Gastrocnemius medialis (tissue), 4 donors: ENCODE measurements around the gene PSMF1. TPM values are rescaled to one million over a fixed set of nuclear protein-coding genes. Genes with fewer than 3 reads are reported as not detected.

Source experiments
- ATAC-seq, 2 donors: fragments of 150-250 bp; one replicate each; pipeline ENCODE4 v1.9.1; 2016
- DNase-seq, 2 donors: peaks; one replicate each; pipeline ENCODE4 v3.0.0-alpha.2; 2019
- H3K27ac ChIP-seq, 4 donors: fragments of 200-600 bp; sonication (generic); 1 replicate in 1 of 4; 2 replicates in 3 of 4; pipeline ENCODE4 v1.5.1; 2016 to 2018; ENCODE audit warnings: mild to moderate bottlenecking in 2 of 4, moderate library complexity in 1 of 4
- H3K27me3 ChIP-seq, 3 donors: fragments of 200-600 bp; sonication (generic) in 2 of 3; 1 replicate in 1 of 3; 2 replicates in 2 of 3; pipeline versions ENCODE4 v1.5.1 to v1.6.0; 2016 to 2019; ENCODE audit warnings: mild to moderate bottlenecking in 1 of 3, moderate library complexity in 1 of 3
- H3K36me3 ChIP-seq, 2 donors: fragments of 200-600 bp; sonication (generic) in 1 of 2; one replicate each; pipeline ENCODE4 v1.5.1; 2017 to 2018
- H3K4me1 ChIP-seq, 2 donors: fragments of 200-600 bp; sonication (generic) in 1 of 2; one replicate each; pipeline ENCODE4 v1.5.1; 2016 to 2017; ENCODE audit warnings: mild to moderate bottlenecking in 2 of 2
- H3K4me3 ChIP-seq, 4 donors: fragments of 200-600 bp; sonication (generic) in 3 of 4; 1 replicate in 1 of 4; 2 replicates in 3 of 4; pipeline ENCODE4 v1.5.1; 2016 to 2019; ENCODE audit warnings: mild to moderate bottlenecking in 2 of 4
- H3K9me3 ChIP-seq, 3 donors: fragments of 200-600 bp; sonication (generic) in 2 of 3; 1 replicate in 1 of 3; 2 replicates in 2 of 3; pipeline ENCODE4 v1.5.1; 2016 to 2019
- CTCF ChIP-seq, 5 experiments: fragments of 450-650 bp in 3 of 5; fragments of 200-600 bp in 2 of 5; sonication (generic) in 2 of 5; IDR thresholded peaks in 4 of 5; conservative IDR thresholded peaks in 1 of 5; 1 replicate in 4 of 5; 2 replicates in 1 of 5; pipeline ENCODE4 v1.5.1; 2016 to 2019; ENCODE audit warnings: antibody characterized with exemption in 5 of 5, mild to moderate bottlenecking in 3 of 5, moderate library complexity in 3 of 5
- POLR2A ChIP-seq, 2 donors: fragments of 450-650 bp; IDR thresholded peaks; one replicate each; pipeline ENCODE4 v1.6.1; 2017; ENCODE audit warnings: antibody characterized with exemption in 2 of 2, mild to moderate bottlenecking in 2 of 2, moderate library complexity in 2 of 2
- in situ Hi-C, 4 donors: fragments of 200-750 bp; cut with MboI; loops; one replicate each; pipeline versions ENCODE4 v1.15.0 to v1.8.0; 2017; ENCODE audit warnings: low sequenced_read_pairs in 4 of 4
- intact Hi-C: fragments of 100-400 bp; cut with DNase I; formaldehyde crosslinking; loops from one replicate; pipeline ENCODE4 v1.15.1; 2023; ENCODE audit warnings: low total_unique reads
- total RNA-seq, 4 donors: library from RNA; depleted of rRNA; stranded (reverse); fragments of >200 nt; gene quantifications; one replicate each; pipeline versions ENCODE4 v1.1.0 to v1.2.3, GENCODE V29; 2016

Gene PSMF1
- total RNA-seq, 4 donors from 2014 or later, result 174 to 433 (median 247) TPM

- no peak for DNase-seq
- H3K4me1 ChIP-seq, result no peaks in the 10 kb centered on the region
- ATAC-seq, result no peak
- H3K36me3 ChIP-seq, result no peaks in the 10 kb centered on the region
- no peaks in the 10 kb centered on the region for H3K9me3 ChIP-seq
- no peak for TF ChIP-seq POLR2A (IDR thresholded peaks at IDR 0.05)
- no peak for TF ChIP-seq CTCF (IDR thresholded peaks at IDR 0.05 in 4 of 5, conservative IDR thresholded peaks at IDR 0.05 in 1 of 5)
- intact Hi-C loops (no loop called here), in situ Hi-C loops (loop anchor here (25.0 kb wide), 4 partner anchors 291 to 1734 kb away; partner anchors contain the start of genes NSFL1C (in 1 of the 4), PCED1A (in 1 of the 4), SNRPB (in 1 of the 4) and VPS16 (in 1 of the 4))
- no peak overlapping the region for H3K27ac ChIP-seq
- no peaks in the 10 kb centered on the region for H3K27me3 ChIP-seq
- no peak overlapping the region for H3K4me3 ChIP-seq
Measured at GRCh38 chr20:1103751-1104150, 14.7 kb upstream of the PSMF1 start.

DNA sequence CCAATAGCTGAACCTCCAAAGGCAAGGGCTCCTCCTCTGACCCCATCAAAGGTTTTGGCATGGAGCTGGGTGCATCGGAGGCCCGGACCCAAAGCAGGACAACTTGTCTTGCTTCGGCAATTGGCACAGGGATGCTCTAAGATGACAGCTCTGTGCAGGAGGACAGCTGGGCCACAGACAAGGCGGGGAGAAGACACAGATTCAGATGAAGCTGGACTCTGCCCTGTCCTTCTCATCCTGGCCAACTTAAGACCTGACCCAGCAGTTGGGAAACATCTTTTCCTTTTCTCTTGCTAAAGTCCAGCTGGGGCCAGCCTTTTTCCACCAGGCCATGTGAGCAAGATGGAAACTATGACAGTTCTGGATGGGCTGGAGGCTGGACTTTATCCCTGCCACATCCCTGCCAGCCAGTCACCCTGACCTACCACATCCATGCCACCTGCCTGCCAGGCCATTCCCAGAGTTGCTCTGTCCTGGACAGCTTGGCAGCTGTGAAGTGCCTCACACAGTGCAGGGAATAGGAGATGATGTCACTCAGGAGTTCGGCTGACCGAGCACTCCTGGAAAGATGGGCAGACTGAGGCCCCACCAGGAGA is 12.7 kb upstream of the PSMF1 start:
- no peak for DNase-seq
- intact Hi-C loops (no loop called here), in situ Hi-C loops (loop anchor here (25.0 kb wide), 4 partner anchors 293 to 1732 kb away; partner anchors contain the start of genes NSFL1C (in 1 of the 4), PCED1A (in 1 of the 4), SNRPB (in 1 of the 4) and VPS16 (in 1 of the 4))
- H3K36me3 ChIP-seq, result no peaks in the 10 kb centered on the region
- TF ChIP-seq POLR2A (IDR thresholded peaks at IDR 0.05), result no peak
- TF ChIP-seq CTCF (IDR thresholded peaks at IDR 0.05 in 4 of 5, conservative IDR thresholded peaks at IDR 0.05 in 1 of 5), result no peak
- H3K4me3 ChIP-seq, result no peak overlapping the region
- H3K27me3 ChIP-seq, result no peaks in the 10 kb centered on the region
- no peak overlapping the region for H3K27ac ChIP-seq
- H3K4me1 ChIP-seq, result no peaks in the 10 kb centered on the region
- no peak for ATAC-seq
- no peaks in the 10 kb centered on the region for H3K9me3 ChIP-seq

- Histone ChIP-seq H3K4me3 (no peak overlapping the region), H3K27me3 (no peaks in the 10 kb centered on the region), H3K27ac (no peak overlapping the region), H3K4me1 (no peaks in the 10 kb centered on the region), H3K9me3 (no peaks in the 10 kb centered on the region), H3K36me3 (no peaks in the 10 kb centered on the region)
- in situ Hi-C loops (loop anchor here (25.0 kb wide), 4 partner anchors 295 to 1730 kb away; partner anchors contain the start of genes NSFL1C (in 1 of the 4), PCED1A (in 1 of the 4), SNRPB (in 1 of the 4) and VPS16 (in 1 of the 4)), intact Hi-C loops (no loop called here)
- DNase-seq, result no peak
- no peak for ATAC-seq
- TF ChIP-seq POLR2A (IDR thresholded peaks at IDR 0.05), result no peak
- TF ChIP-seq CTCF (IDR thresholded peaks at IDR 0.05 in 4 of 5, conservative IDR thresholded peaks at IDR 0.05 in 1 of 5), result no peak
Measured at GRCh38 chr20:1107176-1107575, 11.2 kb upstream of the PSMF1 start.

DNA sequence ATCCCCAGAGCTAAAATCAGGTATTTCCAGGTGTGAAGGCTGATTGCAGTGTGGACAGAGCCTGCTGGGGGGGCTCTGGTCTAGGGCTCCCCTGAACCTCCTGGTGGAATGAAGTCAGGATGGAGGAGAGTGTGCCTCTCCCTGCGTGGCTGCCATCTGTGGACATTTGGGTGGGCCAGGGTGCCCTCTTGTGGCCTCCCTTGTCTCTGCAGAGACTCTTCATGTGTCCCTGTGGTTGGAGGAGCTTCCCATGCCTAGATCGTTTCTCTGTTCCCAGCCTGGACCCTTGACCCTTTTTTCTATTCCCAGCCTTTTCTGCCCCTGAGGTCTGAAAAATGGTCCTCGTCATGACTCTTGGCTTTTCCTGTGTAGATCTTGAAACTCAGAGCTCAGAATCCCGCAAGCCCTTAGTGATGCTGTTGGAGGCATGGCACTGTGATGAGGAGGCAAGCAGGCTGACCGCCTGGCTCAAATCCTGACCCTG is 9.9 kb upstream of the PSMF1 start:
- Histone ChIP-seq H3K27me3 (no peaks in the 10 kb centered on the region), H3K27ac (no peak overlapping the region), H3K9me3 (no peaks in the 10 kb centered on the region), H3K36me3 (no peaks in the 10 kb centered on the region), H3K4me1 (no peaks in the 10 kb centered on the region), H3K4me3 (no peak overlapping the region)
- TF ChIP-seq CTCF (IDR thresholded peaks at IDR 0.05 in 4 of 5, conservative IDR thresholded peaks at IDR 0.05 in 1 of 5), result peak in 4 of 5 experiments; percentile 36 to 75 (median 55)
- no peak for TF ChIP-seq POLR2A (IDR thresholded peaks at IDR 0.05)
- in situ Hi-C loops, result loop anchor here (25.0 kb wide), 4 partner anchors 296 to 1729 kb away; partner anchors contain the start of genes NSFL1C (in 1 of the 4), PCED1A (in 1 of the 4), SNRPB (in 1 of the 4) and VPS16 (in 1 of the 4)
- intact Hi-C loops, result no loop called here
- DNase-seq, result peak in 1 of 2 donors; percentile 28
- no peak for ATAC-seq
